Tibial nerve (tissue), 3 donors: ENCODE data around the gene TDRD5.

Experiments used
- POLR2A ChIP-seq, 2 donors: fragments of 450-650 bp; IDR thresholded peaks; one replicate each; pipeline ENCODE4 v1.6.1; 2017; ENCODE audit warnings: antibody characterized with exemption in 2 of 2, mild to moderate bottlenecking in 2 of 2, moderate library complexity in 2 of 2
- TF ChIP-seq, protein P1 (sequence below), 5 experiments: fragments of 200-600 bp in 3 of 5; fragments of 450-650 bp in 2 of 5; sonication (generic) in 3 of 5; IDR thresholded peaks; one replicate each; pipeline ENCODE4 v1.5.1; 2016 to 2019; ENCODE audit warnings: antibody characterized with exemption in 5 of 5, mild to moderate bottlenecking in 3 of 5, moderate library complexity in 2 of 5

DNA sequence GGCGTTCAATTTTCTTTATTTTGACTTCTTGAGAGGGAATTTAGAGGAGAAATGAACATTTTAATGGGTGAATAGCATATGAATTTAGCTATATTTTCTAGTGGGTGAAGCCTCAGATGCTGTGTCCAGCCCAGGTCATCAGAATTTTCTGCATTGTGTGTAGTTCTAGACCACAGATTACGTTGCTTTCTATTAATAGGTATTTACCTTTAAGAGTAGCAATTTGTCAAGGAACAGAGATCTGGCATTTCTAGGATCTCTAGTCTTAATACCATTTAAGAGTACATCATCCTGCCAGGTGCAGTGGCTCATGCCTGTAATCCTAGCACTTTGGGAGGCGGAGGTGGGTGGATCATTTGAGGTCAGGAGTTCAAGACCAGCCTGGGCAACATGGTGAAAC lies 20.7 kb downstream of the TDRD5 start:
- TF ChIP-seq, protein P1, sequence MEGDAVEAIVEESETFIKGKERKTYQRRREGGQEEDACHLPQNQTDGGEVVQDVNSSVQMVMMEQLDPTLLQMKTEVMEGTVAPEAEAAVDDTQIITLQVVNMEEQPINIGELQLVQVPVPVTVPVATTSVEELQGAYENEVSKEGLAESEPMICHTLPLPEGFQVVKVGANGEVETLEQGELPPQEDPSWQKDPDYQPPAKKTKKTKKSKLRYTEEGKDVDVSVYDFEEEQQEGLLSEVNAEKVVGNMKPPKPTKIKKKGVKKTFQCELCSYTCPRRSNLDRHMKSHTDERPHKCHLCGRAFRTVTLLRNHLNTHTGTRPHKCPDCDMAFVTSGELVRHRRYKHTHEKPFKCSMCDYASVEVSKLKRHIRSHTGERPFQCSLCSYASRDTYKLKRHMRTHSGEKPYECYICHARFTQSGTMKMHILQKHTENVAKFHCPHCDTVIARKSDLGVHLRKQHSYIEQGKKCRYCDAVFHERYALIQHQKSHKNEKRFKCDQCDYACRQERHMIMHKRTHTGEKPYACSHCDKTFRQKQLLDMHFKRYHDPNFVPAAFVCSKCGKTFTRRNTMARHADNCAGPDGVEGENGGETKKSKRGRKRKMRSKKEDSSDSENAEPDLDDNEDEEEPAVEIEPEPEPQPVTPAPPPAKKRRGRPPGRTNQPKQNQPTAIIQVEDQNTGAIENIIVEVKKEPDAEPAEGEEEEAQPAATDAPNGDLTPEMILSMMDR (IDR thresholded peaks at IDR 0.05), result no peak
- no peak for TF ChIP-seq POLR2A (IDR thresholded peaks at IDR 0.05)
